ENCODE measurements around the gene DLG2.
"Not testable (repeated sequence)": the region's sequence is repeated elsewhere in the genome, so short reads cannot be mapped to it uniquely, and the experiment has no call there.

Gene DLG2

DNA sequence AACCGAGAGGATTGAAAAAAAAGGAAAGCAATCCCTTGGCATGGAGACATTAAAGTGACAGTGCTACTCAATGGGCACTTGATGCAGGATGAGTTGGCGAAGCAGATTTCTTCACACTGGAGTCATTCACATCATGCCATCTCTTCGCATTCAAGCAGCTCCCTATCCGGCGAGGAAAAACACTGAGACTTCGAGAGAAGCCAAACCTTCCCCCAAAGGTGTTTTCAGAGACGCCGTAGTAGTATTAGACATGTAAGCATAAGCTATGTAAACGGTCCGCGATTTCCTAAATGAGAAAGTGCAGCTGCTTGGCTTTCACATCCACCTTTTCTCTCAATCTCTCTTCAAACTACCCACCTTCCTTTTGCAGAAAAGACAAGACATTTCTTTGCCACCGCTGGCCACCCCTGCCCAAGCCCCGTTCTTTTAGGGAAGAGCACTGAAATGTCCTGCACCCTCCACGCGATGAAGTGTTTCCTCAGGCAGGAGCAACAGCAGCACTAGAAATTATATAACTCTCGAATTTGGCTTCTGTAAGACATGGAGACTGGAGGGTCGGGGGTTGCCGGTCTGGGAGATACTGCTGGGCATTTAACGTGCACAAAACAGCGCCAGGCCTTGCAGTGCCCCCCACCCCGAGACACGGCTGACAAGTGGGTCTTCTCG, at the start of gene DLG2:
DLG2 (minus strand) TSS at position 13 of the 666 bp plus-strand sequence.
- peak; percentile 47 for DNase-seq (ENCODE audit: low spot score)

DNA sequence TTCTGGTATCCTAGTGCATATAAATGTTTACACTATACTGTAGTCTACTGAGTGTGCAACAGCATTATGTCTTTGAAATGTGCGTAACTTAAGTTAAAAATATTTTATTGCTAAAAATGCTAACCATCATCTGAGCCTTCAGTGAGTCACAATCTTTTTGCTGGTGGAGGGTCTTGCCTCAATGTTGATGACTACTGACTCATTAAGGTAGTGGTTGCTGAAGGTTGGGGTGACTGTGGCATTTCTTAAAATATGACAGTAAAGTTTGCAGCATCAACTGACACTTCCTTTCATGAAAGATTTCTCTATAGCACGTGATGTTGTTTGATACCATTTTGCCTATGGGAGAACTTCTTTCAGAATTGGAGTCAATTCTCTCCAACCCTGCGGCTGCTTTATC, 46.2 kb upstream of the DLG2 start:
- no peak for DNase-seq (ENCODE audit: low spot score)

DNA sequence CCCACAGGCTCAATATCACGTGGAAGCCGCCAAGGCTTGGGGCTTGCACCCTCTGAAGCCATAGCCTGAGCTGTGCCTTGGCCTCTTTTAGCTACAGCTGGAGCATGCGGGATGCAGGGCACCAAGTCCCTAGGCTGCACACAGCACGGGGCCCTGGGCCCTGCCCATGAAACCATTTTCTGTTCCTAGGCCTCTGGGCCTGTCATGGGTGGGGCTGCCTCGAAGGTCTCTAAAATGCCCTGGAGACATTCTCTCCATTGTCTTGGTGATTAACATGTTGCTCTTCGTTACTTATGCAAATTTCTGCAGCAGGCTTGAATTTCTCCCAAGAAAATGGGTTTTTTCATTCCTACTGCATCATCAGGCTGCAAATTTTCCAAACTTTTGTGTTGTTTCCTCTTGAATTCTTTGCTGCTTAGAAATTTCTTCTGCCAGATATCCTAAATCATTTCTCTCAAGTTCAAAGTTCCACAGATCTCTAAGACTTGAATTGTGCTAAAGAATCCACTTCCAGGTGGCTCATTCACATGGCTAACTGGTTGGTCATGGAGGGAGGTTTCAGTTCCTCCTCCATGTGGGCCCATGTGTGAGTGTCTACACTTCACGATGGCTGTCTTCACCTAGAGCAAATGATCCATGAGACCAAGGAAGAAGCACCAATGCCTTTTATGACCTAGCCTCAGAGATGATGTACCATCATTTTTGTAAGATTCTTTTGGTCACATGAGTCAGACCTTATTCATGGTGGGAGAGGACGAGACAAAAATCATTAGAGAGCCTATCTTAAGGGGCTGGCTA, 45.2 kb upstream of the DLG2 start:
- no peak for DNase-seq (ENCODE audit: low spot score)

DNA sequence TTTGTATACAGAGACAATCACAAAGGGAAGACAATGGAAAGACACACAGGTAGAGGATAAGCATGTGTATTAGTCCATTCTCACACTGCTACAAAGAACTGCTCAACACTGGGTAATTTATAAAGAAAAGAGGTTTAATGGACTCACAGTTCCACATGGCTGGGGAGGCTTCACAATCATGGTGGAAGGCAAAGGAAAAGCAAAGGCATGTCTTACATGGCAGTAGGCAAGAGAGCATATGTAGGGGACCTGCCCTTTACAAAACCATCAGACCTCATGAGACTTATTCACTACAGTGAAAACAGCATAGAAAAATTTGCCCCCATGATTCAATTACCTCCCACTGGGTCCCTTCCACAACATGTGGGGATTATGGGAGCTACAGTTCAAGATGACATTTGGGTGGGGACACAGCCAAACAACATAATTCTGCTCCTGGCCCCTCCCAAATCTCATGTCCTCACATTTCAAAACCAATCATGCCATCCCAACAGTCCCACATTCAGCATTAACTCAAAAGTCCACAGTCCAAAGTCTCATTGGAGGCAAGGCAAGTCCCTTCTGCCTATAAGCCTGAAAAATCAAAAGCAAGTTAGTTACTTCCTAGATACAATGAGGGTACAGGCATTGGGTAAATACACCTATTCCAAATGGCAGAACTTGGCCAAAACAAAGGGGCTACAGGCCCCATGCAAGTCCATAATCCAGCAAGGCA, 44.0 kb upstream of the DLG2 start:
- DNase-seq (ENCODE audit: low spot score) = not testable (repeated sequence)

DNA sequence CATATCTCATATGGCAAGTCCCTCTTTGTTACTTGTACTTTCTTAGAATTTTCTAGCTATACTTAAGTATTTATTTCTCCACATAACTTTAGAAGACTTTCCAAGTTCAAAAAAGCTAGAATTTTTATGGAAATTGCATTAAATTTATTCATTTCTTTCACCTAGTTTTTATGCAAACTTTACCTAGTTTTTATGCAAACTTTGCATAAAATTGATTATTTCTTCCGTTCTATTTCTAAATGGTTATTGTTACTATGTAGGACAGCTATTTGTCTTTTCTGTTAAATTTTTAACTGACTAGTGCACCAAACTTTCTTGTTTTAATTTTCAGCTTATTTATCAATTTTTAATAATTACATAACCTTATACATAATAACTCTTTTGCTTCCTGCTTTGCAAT, 41.0 kb upstream of the DLG2 start:
- DNase-seq (ENCODE audit: low spot score) = no peak

DNA sequence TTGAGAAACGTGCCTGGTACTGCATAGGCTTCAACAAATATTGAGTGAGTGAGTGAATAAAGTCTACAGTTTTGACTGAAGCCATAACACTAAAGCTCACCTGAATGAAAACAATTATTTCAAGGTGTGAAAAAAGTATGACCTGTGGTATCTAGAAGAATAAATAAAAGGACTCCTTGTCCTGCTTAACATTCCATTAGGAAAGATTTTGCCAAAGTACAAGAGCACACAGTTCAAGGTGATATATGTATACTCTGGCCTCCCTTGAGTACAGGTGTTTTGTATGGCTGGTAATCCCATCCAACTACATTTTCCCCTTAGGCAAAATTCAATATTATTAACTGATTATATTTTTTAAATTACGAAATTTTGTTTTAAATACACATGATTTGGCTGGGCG, 39.5 kb upstream of the DLG2 start:
- DNase-seq (ENCODE audit: low spot score) = no peak

DNA sequence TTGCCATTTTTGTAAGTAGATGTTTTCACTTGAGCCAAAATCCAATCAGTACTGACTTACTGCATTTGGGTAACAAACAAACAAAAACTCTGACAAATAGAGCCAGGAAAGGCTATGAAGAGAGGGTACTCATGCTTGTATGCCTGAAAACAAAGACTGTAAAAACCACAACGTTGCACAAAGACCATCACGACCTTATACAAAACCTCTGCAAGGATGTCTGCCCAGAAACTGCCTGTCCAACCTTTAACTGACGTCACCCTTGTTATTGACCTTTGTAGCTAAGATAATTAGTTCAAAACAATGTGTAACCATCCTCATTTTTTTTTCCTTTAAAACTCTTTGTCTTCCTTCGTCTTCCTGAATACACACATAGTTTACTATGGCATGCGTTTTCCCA, 38.6 kb upstream of the DLG2 start:
- DNase-seq (ENCODE audit: low spot score) = no peak

DNA sequence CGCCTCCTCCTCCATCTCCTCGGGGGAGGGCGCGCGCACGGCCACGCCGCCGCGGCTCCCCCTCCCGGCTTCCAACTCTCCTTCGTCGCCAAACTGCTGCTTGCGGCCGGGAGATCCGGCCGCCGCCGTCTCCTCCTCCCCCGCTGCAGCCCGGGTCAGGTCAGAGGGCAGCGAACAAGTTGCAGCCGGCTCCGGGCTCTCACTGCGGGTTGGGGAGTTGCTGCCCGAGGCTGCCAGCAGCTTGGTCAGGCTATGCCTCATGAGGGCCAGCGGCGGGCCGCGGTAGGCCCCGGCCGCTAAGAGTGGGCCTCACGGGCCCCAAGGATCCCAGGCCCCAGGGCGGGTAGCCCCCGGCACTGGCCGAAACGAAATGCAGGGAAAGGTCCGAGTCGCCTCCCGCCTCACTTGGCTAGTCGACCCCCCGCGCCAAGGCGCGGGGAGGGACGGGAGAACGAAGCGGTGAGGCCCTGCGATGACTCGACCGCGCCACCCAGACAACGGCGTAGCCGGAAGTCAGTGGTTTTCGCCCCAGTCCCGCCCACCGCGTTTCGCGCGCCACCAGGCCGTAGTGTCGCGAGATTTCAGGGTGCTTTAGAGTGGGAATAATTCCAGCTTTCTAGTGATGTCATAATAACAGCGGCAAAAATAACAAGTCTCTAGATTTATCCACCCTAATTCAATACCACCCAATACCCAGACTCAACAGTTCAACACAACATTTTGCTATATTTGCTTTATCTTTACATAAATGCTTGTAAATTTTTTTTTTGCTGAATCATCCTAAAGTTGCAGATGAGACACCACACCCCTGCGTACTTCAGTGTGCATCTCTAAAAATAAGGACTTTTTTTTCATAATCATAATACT, 37.7 kb upstream of the DLG2 start, which contains the start of gene CREBZF:
CREBZF (minus strand) TSS at position 515 of the 867 bp plus-strand sequence; CDS start at position 261, 254 bp downstream.
- peak; percentile 92 for DNase-seq (ENCODE audit: low spot score)

DNA sequence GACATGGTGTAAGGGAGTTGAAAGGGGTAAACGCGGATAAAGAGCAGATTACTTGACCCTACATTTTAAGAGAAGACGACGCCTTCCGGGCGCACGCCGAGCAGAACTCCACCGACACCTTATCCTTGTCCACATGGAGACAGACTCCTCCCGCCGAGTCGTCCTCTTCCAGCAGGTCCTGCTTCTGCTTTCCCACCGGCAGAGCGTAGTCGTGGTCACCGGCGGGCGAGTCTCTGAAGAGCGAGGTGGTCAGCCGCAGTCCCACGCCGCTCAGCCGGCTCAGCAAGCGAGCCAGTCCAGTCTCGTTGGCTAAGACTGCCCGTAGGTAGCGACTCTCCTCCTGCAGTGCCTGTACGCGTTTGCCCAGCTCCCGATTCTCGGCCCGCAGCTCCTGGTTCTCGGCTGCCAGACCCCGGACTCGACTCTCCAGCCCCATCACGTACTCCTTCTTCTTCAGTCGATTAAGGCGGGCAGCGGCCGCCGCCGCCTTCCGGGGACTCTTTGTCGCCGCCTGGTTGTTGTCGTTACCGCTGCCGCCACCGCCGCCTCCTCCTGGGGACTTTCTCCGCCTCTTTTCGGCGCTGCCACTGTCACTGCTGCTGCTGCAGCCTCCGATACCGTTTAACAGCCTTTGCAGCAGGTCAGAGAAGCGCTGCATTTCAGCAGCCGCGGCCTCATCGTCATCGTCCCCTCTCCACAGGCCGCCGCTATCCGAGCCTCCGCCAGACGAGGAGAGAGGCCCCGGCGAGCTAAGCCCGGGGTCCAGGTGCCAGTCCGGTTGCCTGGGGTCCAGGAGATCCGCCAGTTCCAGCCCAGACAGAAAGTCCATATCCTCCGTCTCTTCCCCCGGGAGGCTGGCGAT, 36.8 kb upstream of the DLG2 start:
- peak; percentile 81 for DNase-seq (ENCODE audit: low spot score)

DNA sequence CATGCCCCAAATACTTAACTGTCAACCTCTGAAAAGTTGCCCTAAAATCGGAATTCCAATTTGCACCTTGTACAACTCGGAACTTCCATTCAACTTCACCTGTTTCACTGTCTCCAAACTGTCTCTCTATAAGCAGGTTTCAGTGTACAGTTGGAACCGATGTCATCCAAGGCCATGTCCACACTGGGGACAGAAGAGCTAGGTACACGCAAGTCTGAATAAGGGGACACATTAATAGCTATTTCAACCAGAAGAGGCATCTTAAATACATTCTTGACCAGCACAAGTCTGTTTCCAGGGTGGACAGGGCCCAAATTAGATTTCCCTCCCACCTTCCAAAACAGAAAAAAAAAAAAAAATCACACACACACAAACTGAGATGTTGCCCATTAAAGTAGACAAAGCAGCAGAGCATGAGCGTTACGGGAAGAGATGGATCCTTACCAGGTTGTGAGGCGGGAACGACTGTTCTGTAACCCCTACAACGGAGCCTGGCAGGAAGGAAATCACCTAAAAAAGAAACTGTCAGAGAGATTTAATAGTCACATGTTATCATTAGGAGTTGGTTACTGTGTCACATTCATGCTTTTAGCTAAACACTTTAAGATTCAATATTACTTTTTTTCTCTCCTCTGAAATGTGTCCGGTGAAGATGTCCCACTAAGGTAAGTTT, 36.1 kb upstream of the DLG2 start:
- no peak for DNase-seq (ENCODE audit: low spot score)

DNA sequence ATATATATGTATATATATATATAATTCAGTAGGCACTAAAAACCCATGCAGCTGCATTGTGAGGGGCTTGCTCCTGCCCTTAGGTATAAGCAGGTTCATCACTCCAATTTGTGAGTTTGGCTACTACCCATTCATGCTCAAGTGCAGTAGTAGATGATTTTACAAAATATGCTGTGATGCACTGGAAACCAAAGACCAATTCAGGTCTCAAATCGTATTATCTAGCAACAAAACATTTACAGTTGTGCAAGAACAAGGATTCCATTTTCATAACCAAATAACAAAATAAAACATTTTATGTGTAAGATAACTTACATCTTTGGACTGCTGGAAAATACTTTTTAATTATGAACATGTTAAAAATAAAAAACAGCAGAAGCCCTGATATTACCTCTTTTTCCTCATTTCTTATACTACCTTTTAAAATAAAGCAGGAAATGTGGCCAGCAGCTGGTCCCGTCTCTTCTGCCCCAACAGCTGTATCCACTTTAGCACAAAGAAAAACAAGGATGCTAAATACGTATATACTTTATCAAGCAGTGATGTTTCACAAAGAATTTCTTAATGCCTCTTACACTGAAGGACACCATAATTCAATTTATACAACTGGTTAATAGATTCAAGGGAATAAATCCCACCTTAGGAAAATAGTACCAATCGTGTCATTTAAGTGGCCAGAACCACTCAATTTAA, 35.0 kb upstream of the DLG2 start:
- DNase-seq (ENCODE audit: low spot score) = no peak

DNA sequence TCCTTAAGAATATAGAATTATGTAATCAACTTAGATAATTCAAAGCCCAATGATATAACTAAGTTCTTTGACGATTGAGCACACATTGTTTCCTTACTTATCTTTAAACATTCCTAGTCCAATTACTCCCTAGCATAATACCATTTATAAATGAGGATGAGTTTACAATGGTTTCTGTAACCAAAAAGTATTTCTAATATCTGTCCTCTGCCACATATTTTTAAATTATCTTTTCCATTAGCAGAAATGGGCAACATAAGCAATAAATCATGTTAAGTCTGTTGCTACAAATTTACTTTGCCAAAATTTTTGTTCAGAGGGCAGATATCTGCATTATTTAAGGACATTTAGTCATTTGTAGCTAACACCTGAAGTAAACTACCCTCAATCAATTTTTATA, 31.0 kb upstream of the DLG2 start:
- DNase-seq (ENCODE audit: low spot score) = no peak

DNA sequence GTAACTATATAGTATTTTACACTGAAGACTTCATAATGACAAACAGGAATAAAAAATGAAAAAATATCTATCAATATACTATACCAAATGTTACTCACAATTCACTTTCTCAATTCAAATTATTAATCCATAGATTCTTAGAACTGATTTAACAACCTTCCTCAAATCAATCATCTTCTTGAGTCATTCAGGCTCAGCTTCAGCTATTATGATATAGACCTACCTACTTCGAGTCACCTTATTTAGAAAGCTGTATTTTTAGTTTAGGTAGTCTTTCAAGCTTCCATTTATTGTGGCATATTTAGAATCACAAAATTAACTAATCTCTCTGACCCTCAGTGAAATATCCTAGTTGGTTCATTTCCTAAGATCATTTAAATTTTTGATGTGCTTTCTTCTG, 29.6 kb upstream of the DLG2 start:
- no peak for DNase-seq (ENCODE audit: low spot score)

DNA sequence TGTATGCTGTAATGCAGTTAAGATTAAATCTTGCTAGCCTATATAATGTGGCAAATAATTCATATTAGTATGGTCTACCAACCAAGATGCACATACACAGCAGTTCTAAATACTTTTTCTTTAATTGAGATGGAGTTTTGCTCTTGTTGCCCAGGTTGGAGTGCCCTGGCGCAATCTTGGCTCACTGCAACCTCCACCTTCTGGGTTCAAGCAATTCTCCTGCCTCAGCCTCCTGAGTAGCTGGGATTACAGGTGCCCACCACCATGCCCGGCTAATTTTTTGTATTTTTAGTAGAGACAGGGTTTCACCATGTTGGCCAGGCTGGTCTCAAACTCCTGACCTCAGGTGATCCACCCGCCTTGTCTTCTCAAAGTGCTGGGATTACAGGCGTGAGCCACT, 27.2 kb upstream of the DLG2 start:
- not testable (repeated sequence) for DNase-seq (ENCODE audit: low spot score)

DNA sequence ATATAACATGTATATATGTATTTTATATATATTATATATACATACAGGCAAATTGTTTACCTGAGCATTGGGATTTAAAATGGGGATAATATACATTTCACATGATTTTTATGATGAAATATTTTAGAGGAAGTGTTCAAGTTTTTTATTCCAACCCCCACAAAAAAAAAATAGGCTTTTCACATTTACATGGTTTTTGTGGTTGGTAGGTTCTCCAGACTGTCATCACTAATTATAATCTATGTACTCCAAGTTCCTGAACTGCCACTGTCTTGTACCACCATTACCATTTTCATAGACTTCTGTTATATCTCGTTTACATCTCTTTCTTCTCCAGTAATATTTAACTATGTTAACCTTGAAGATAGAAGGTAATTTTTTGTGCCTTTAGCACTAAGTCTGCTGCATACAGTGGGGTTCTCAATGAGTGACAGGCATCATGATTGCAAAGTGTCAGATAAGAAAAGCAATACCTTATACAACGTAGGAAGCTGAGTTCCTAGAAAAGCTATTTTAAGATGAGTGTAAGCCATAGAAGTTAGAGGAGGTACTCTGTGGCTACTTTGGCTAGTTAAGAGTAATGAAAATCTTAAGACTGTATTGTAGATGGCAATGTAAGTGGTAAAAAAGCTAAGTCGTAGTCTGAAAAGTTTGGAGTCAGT, 25.8 kb upstream of the DLG2 start:
- DNase-seq (ENCODE audit: low spot score) = no peak

DNA sequence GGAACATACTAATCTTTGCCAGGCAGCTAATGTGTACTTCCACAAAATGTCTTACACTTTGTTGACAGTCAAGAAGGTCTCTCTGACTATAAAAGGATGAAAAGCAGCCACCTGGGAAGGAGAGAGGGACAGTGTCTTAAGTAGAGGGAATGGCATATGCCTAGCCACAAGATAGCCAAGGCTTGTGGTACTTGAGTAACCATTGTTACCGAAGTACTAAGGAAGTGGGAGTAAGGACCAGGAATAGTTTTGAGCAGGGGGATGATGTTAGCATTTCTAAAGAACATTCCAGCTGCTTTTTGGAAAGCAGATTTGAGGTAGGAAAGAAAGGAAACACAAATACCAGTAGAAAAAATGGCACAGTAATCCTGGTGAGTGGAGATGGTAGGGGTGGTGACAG, 24.0 kb upstream of the DLG2 start:
- DNase-seq (ENCODE audit: low spot score) = no peak

DNA sequence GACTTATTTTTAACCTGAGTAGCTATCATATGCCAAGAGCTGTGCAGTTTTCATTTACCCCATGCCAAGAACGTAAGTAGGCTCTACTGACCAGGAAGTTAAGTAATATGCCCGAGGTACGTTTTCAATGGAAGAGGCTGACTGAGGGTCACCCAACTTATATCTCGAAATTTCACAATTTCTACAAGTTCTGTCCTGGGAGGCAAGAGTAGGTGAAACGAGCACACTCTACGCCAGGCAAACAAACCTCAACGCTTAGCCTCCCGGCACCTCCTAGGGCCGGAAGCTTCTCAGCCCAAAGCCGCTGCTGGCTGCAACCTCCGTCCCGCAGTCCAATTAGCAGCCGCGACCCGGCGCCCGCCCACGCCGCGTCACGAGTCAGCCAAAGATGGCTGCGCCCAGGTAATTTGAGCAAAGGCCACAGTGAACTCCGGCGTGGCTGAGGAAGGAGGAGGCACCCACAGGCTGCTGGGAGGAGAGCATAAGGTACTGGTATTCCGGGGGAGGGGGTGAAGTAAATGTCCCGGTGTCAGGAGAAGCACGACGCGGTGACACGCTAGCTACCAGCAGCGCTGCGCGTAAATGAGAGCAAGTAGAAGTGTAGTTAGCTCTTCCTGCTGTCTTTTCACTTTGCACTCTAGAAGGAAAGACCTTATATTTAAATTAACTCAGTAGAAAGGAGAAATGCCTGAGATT, 20.6 kb upstream of the DLG2 start, which contains the start of gene TMEM126A:
TMEM126A (plus strand) TSS at position 364 of the 696 bp plus-strand sequence. CDS start 2,289 bp downstream, outside the sequence.
- DNase-seq (ENCODE audit: low spot score) = peak; percentile 92

DNA sequence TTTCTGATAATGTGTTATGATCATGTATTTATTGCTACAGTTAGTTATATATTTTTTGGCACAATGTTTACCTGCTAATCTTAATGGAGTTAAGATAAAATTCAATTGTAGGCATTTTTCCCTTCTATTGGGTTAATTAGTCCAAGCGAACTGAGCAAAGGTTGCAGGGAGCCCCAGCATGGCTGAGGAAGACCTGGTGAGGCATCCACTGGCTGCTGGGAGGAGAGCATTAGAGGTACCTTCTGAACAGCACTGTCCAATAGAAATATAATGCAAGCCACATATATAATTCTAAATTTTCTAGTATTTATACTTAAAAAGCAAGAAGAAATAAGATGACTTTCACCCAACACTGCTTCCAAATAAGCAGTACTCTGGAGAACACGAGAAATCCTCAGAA, 19.9 kb upstream of the DLG2 start:
- peak; percentile 37 for DNase-seq (ENCODE audit: low spot score)

Data from D341Med (cell line).